K562 (cell line): ENCODE data around the gene MYH15. TPM values are rescaled to one million over a fixed set of nuclear protein-coding genes. Genes with fewer than 3 reads are reported as not detected.

Source experiments
- ATAC-seq: fragments of 200-7000 bp; cut with Tn5 transposase; 3 replicates; pipeline ENCODE4 v1.9.1; 2020; ENCODE audit warnings: moderate library complexity
- BruUV-seq: library from RNA; stranded (reverse); fragments of 400-500 nt; replicated peaks from 2 replicates; lab custom pipeline; 2021; lab: Mats Ljungman, UMichigan
- CTCF ChIA-PET: fragments of 300-600 bp; formaldehyde crosslinking; extraction: SDS; loops from one replicate; lab custom pipeline; 2021; ENCODE audit warnings: low intra/inter-chr PET ratio; lab: Yijun Ruan, JAX
- POLR2A ChIA-PET: fragments of 300-600, 350-650 bp; sonication (Branson Sonifier 250); formaldehyde crosslinking; extraction: SDS; loops from one replicate; lab custom pipeline; 2021; ENCODE audit warnings: antibody characterized with exemption, inconsistent platforms; lab: Yijun Ruan, JAX
- DNase-seq, 4 experiments: peaks; one replicate each; pipeline versions ENCODE4 v3.0.0 to v3.0.0-alpha.2; 2011 to 2018; ENCODE audit warnings: low spot score in 3 of 4, mixed read lengths in 3 of 4; ENCODE audit errors: extremely low read depth in 1 of 4
- FAIRE-seq: peaks from 2 replicates; lab custom pipeline; 2011; peaks lifted over from hg19 to GRCh38; lab: Jason Lieb, UNC
- H2AFZ ChIP-seq: 2 replicates; pipeline ENCODE4 v1.6.0; 2011; ENCODE audit warnings: low read depth, low read length, control low read depth, inconsistent platforms
- H3K27ac ChIP-seq: fragments of 200-600 bp; 3 replicates; pipeline ENCODE4 v1.8.0; 2011; ENCODE audit warnings: low read depth, mild to moderate bottlenecking, control low read depth, inconsistent platforms, low read length, moderate library complexity, mixed read lengths; ENCODE audit errors: extremely low read depth
- H3K27me3 ChIP-seq, 2 experiments: fragments of 300-600 bp in 1 of 2; 2 replicates in 1 of 2; 3 replicates in 1 of 2; pipeline versions ENCODE4 v1.6.0 to v1.8.0; 2011; ENCODE audit warnings: inconsistent platforms in 2 of 2, low read length in 2 of 2, mild to moderate bottlenecking in 1 of 2, mixed read lengths in 1 of 2, moderate library complexity in 1 of 2; ENCODE audit not compliant: control insufficient read depth in 2 of 2, insufficient read depth in 2 of 2
- H3K36me3 ChIP-seq: fragments of 300-600 bp; 3 replicates; pipeline ENCODE4 v1.8.0; 2011; ENCODE audit warnings: mild to moderate bottlenecking, low read length, inconsistent platforms; ENCODE audit not compliant: control insufficient read depth, insufficient read depth
- H3K4me1 ChIP-seq, 2 experiments: fragments of 200-600 bp in 1 of 2; replicated peaks in 1 of 2; 2 replicates in 1 of 2; 3 replicates in 1 of 2; pipeline versions ENCODE4 v1.5.1 to v1.8.0; 2011; ENCODE audit warnings: inconsistent platforms in 2 of 2, low read length in 2 of 2, mild to moderate bottlenecking in 1 of 2, mixed read lengths in 1 of 2, moderate library complexity in 1 of 2; ENCODE audit not compliant: control insufficient read depth in 2 of 2, insufficient read depth in 2 of 2
- H3K4me2 ChIP-seq: 2 replicates; pipeline ENCODE4 v1.6.1; 2011; ENCODE audit warnings: low read length, control low read depth, inconsistent platforms, mixed read lengths; ENCODE audit not compliant: insufficient read depth
- H3K4me3 ChIP-seq: fragments of 200-600 bp; sonication (generic), shearing (Covaris generic); 2 replicates; pipeline ENCODE4 v1.5.1; 2016; ENCODE audit warnings: control low read depth, inconsistent platforms
- H3K79me2 ChIP-seq: fragments of 200-600 bp; 3 replicates; pipeline ENCODE4 v1.8.0; 2011; ENCODE audit warnings: low read length, inconsistent platforms; ENCODE audit not compliant: control insufficient read depth, insufficient read depth
- H3K9ac ChIP-seq, 2 experiments: 2 replicates each; pipeline versions ENCODE4 v1.6.0 to v1.6.1; 2011; ENCODE audit warnings: low read depth in 2 of 2, low read length in 2 of 2, control low read depth in 1 of 2, inconsistent platforms in 1 of 2, mild to moderate bottlenecking in 1 of 2, mixed read lengths in 1 of 2; ENCODE audit not compliant: insufficient read depth in 1 of 2
- H3K9me1 ChIP-seq: one replicate; pipeline ENCODE4 v1.6.0; 2011; ENCODE audit warnings: inconsistent platforms, mild to moderate bottlenecking, low read length, moderate library complexity; ENCODE audit not compliant: control insufficient read depth, insufficient read depth
- H3K9me3 ChIP-seq: replicated peaks from 2 replicates; pipeline ENCODE4 v1.5.1; 2011; ENCODE audit warnings: low read depth, low read length, inconsistent platforms; ENCODE audit not compliant: control insufficient read depth, insufficient read depth
- H4K20me1 ChIP-seq: replicated peaks from 2 replicates; pipeline ENCODE4 v1.6.1; 2011; ENCODE audit warnings: low read length, inconsistent platforms, mixed read lengths; ENCODE audit not compliant: control insufficient read depth, insufficient read depth
- BDP1 ChIP-seq: IDR thresholded peaks from 3 replicates; pipeline ENCODE4 v1.6.1; 2011; ENCODE audit not compliant: insufficient read length, insufficient read depth
- CSDE1 ChIP-seq, 2 experiments: fragments of 450-650 bp; IDR thresholded peaks; 2 replicates each; pipeline ENCODE4 v1.6.1; 2016; ENCODE audit warnings: mild to moderate bottlenecking in 1 of 2
- DDX20 ChIP-seq: fragments of 450-650 bp; IDR thresholded peaks from 2 replicates; pipeline ENCODE4 v1.6.1; 2016; ENCODE audit warnings: missing genetic modification characterization, low read depth, mild to moderate bottlenecking, missing compliant biosample characterization, moderate library complexity
- FOXM1 ChIP-seq, 2 experiments: fragments of 450-650 bp in 1 of 2; sonication (generic) in 1 of 2; formaldehyde crosslinking in 1 of 2; IDR thresholded peaks; 2 replicates each; pipeline versions ENCODE4 v1.6.1 to v1.9.0; 2017 to 2022; ENCODE audit warnings: low read depth in 2 of 2, mild to moderate bottlenecking in 2 of 2, missing genetic modification reagents in 1 of 2, moderate library complexity in 1 of 2
- GABPB1 ChIP-seq: sonication (generic); formaldehyde crosslinking; IDR thresholded peaks from 2 replicates; pipeline ENCODE4 v1.8.0; 2022; ENCODE audit warnings: mild to moderate bottlenecking, missing genetic modification reagents
- KLF10 ChIP-seq: fragments of 250-450 bp; sonication (Bioruptor Pico); IDR thresholded peaks from 2 replicates; pipeline ENCODE4 v1.6.1; 2021; ENCODE audit warnings: matching md5 sums
- NFE2 ChIP-seq: IDR thresholded peaks from 2 replicates; pipeline ENCODE4 v1.6.1; 2014; ENCODE audit warnings: antibody characterized with exemption, low read depth
- NR2F6 ChIP-seq: fragments of 450-650 bp; formaldehyde crosslinking; IDR thresholded peaks from 2 replicates; pipeline ENCODE4 v1.4.0; 2020; ENCODE audit warnings: mild to moderate bottlenecking
- POLR2AphosphoS5 ChIP-seq: IDR thresholded peaks from 2 replicates; pipeline ENCODE4 v1.6.1; 2011; ENCODE audit warnings: mild to moderate bottlenecking, low read depth, low read length, moderate library complexity; ENCODE audit not compliant: control insufficient read depth, insufficient read depth
- RBM22 ChIP-seq: fragments of 200-400 bp; formaldehyde crosslinking; IDR thresholded peaks from 2 replicates; pipeline ENCODE4 v1.6.1; 2018; ENCODE audit warnings: low read length, low read depth; ENCODE audit not compliant: poor library complexity, severe bottlenecking
- SETDB1 ChIP-seq: IDR thresholded peaks from one replicate; pipeline ENCODE4 v1.6.1; 2012; ENCODE audit warnings: low read length, control low read depth, inconsistent platforms
- SFPQ ChIP-seq: fragments of 200-400 bp; formaldehyde crosslinking; IDR thresholded peaks from 2 replicates; pipeline ENCODE4 v1.6.1; 2017; ENCODE audit warnings: mild to moderate bottlenecking, low read depth, low read length, moderate library complexity
- ZNF184 ChIP-seq: sonication (generic); formaldehyde crosslinking; IDR thresholded peaks from 2 replicates; pipeline ENCODE4 v1.5.0; 2020; ENCODE audit warnings: missing genetic modification reagents
- ZNF644 ChIP-seq: fragments of 200-800 bp; sonication (Bioruptor generic); IDR thresholded peaks from 2 replicates; pipeline ENCODE4 v1.6.1; 2016; ENCODE audit warnings: low read depth, missing genetic modification characterization, missing compliant biosample characterization
- WGBS: fragments of 100-300 bp; shearing (Covaris generic); methylation state at CpG from one replicate; pipeline ENCODE4 v1.1.6; 2016; ENCODE audit warnings: low coverage, mixed read lengths; ENCODE audit not compliant: insufficient coverage; ENCODE audit errors: missing lambda C conversion rate; 5-methylcytosine and 5-hydroxymethylcytosine counted together
- in situ Hi-C: fragments of 300-500 bp; cut with MboI; formaldehyde crosslinking; loops from 4 replicates; pipeline ENCODE4 v1.15.0; 2018; ENCODE audit warnings: inconsistent platforms, mixed read lengths
- intact Hi-C: fragments of 100-400 bp; cut with micrococcal nuclease; formaldehyde crosslinking; loops from 2 replicates; pipeline ENCODE4 v1.14.2; 2022
- polyA plus RNA-seq, 8 experiments: library from polyadenylated mRNA; depleted of rRNA in 4 of 8; stranded (reverse) in 5 of 8; unstranded in 3 of 8; fragments of >200 nt; fragmentation: Nextera tagmentation in 2 of 8; fragmentation: Illumina TruSeq in 1 of 8; extraction: Ambion mirVana in 2 of 8; extraction: Trizol in 1 of 8; gene quantifications; 2 replicates each; pipeline versions ENCODE4 v1.2.1 to v1.2.3, GENCODE V29; 2011 to 2014; ENCODE audit warnings: inconsistent platforms in 1 of 8, missing spikeins in 1 of 8
- total RNA-seq, 7 experiments: library from RNA; depleted of rRNA in 6 of 7; stranded (reverse); fragments of >200 nt in 6 of 7; fragmentation: Illumina TruSeq in 2 of 7; extraction: Trizol in 2 of 7; gene quantifications; 2 replicates each; pipeline versions ENCODE4 v1.2.1 to v1.2.3, GENCODE V29; 2011 to 2021; ENCODE audit warnings: low replicate concordance in 1 of 7
- TF ChIP-seq, protein P1 (sequence below): fragments of 200-800 bp; sonication (Bioruptor generic); IDR thresholded peaks from 2 replicates; pipeline ENCODE4 v1.6.1; 2017; ENCODE audit warnings: missing genetic modification characterization, missing compliant biosample characterization
- TF ChIP-seq, protein P2 (sequence below), 3 experiments: fragments of 200-800 bp in 1 of 3; fragments of 250-450 bp in 1 of 3; fragments of 450-650 bp in 1 of 3; sonication (Bioruptor Pico) in 1 of 3; sonication (Bioruptor generic) in 1 of 3; formaldehyde crosslinking in 1 of 3; IDR thresholded peaks; 2 replicates each; pipeline versions ENCODE4 v1.6.1 to v1.8.0; 2016 to 2022; ENCODE audit warnings: mild to moderate bottlenecking in 2 of 3, missing genetic modification characterization in 2 of 3, missing compliant biosample characterization in 1 of 3, moderate library complexity in 1 of 3

Gene MYH15
- total and polyA plus RNA-seq, 9 of the 15 experiments (the other 6 are each of a cell fraction or from before 2014, with no cell fraction given) = 0.03 to 0.29 (median 0.12) TPM

DNA sequence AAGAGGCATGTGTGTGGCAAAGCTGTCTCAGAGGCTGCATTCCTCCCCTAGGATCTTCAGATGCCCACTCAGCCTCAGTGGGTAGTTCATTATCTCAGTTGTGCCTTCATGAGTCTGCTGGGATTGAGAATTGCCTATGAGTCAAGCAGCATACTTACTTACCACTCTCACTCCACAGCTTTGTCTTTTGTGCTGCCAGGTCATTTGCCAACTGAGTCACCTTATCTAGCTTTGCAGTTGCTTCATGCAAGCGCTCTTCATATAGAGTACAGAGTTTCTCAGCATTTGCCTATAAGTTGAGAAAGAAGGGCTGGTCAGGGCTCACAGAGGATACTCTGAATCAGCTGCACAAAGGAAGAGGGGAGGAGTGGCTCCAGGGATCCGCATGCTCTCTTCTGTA, 89.5 kb downstream of the MYH15 start:
- in situ Hi-C loops = no loop called here
- no peak for ATAC-seq
- Histone ChIP-seq H3K4me3 (no peak overlapping the region), H3K4me1 (no peaks in the 10 kb centered on the region), H3K9me3 (no peaks in the 10 kb centered on the region), H3K4me2 (no peak overlapping the region), H3K27me3 (no peaks in the 10 kb centered on the region), H3K79me2 (no peaks in the 10 kb centered on the region), H4K20me1 (no peaks in the 10 kb centered on the region), H3K9ac (no peak overlapping the region), H3K27ac (no peak overlapping the region), H3K9me1 (no peaks in the 10 kb centered on the region), H2AFZ (no peak overlapping the region), H3K36me3 (no peaks in the 10 kb centered on the region)
- WGBS = 0% methylated on average over 1 of the region's 2 CpGs
- intact Hi-C loops = no loop called here
- BruUV-seq = no TSS peak
- CTCF ChIA-PET = no interaction called here
- no peak for FAIRE-seq
- TF ChIP-seq POLR2AphosphoS5 (no peak), NFE2 (no peak), KLF10 (CRISPR knock-in tag) (no peak), ZNF644 (tag) (no peak), FOXM1 (IDR thresholded peaks at IDR 0.05; ENCODE audit: low read depth) (no peak), FOXM1 (CRISPR knock-in tag; IDR thresholded peaks at IDR 0.05; ENCODE audit: low read depth) (no peak), DDX20 (tag) (no peak), GABPB1 (no peak), SETDB1 (no peak), NR2F6 (CRISPR knock-in tag) (no peak), BDP1 (no peak), CSDE1 (IDR thresholded peaks at IDR 0.05) (no peak), SFPQ (no peak), ZNF184 (CRISPR knock-in tag) (no peak), RBM22 (no peak)
- TF ChIP-seq, protein P1, sequence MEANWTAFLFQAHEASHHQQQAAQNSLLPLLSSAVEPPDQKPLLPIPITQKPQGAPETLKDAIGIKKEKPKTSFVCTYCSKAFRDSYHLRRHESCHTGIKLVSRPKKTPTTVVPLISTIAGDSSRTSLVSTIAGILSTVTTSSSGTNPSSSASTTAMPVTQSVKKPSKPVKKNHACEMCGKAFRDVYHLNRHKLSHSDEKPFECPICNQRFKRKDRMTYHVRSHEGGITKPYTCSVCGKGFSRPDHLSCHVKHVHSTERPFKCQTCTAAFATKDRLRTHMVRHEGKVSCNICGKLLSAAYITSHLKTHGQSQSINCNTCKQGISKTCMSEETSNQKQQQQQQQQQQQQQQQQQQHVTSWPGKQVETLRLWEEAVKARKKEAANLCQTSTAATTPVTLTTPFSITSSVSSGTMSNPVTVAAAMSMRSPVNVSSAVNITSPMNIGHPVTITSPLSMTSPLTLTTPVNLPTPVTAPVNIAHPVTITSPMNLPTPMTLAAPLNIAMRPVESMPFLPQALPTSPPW = no peak
- TF ChIP-seq, protein P2, sequence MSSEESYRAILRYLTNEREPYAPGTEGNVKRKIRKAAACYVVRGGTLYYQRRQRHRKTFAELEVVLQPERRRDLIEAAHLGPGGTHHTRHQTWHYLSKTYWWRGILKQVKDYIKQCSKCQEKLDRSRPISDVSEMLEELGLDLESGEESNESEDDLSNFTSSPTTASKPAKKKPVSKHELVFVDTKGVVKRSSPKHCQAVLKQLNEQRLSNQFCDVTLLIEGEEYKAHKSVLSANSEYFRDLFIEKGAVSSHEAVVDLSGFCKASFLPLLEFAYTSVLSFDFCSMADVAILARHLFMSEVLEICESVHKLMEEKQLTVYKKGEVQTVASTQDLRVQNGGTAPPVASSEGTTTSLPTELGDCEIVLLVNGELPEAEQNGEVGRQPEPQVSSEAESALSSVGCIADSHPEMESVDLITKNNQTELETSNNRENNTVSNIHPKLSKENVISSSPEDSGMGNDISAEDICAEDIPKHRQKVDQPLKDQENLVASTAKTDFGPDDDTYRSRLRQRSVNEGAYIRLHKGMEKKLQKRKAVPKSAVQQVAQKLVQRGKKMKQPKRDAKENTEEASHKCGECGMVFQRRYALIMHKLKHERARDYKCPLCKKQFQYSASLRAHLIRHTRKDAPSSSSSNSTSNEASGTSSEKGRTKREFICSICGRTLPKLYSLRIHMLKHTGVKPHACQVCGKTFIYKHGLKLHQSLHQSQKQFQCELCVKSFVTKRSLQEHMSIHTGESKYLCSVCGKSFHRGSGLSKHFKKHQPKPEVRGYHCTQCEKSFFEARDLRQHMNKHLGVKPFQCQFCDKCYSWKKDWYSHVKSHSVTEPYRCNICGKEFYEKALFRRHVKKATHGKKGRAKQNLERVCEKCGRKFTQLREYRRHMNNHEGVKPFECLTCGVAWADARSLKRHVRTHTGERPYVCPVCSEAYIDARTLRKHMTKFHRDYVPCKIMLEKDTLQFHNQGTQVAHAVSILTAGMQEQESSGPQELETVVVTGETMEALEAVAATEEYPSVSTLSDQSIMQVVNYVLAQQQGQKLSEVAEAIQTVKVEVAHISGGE (CRISPR knock-in tag; IDR thresholded peaks at IDR 0.05) = no peak
- POLR2A ChIA-PET = interaction anchor here (0.7 kb wide), 1 partner anchor 562 kb away, joined by 3 read pairs; no protein-coding TSS in a partner anchor
- DNase-seq = no peak
